8988T (cell line): ENCODE results near the gene LYZ.
"Not testable (repeated sequence)": the region's sequence is repeated elsewhere in the genome, so short reads cannot be mapped to it uniquely, and the experiment has no call there.

Experiments used
- DNase-seq: peaks from one replicate; pipeline ENCODE4 v3.0.0; 2011

Gene LYZ

GRCh38 chr12:69348162-69348938 lies at the start of gene LYZ:
TSS of gene LYZ (plus strand) at chr12:69348381. CDS start at chr12:69348409, 28 bp downstream.
- DNase-seq, result no peak

DNA sequence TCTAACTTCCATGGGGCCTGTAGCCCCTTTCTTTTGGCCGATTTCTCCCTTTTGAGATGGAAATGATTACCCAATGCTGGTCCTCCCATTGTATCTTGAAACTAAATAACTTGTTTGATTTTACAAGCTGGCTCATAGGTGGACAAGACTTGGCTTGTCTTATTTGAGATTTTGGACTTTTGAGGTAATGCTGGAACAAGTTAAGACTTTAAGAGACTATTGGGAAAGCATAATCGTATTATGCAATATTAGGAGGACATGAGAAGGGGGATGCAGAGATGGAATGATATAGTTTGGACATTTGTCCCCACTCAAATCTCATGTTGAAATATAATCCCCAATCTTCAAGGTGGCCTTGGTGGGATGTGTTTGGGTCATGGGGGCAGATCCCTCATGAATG lies 49.2 kb upstream of the LYZ start:
- DNase-seq, result no peak

GRCh38 chr12:69304284-69304683 lies 43.9 kb upstream of the LYZ start:
- no peak for DNase-seq

DNA sequence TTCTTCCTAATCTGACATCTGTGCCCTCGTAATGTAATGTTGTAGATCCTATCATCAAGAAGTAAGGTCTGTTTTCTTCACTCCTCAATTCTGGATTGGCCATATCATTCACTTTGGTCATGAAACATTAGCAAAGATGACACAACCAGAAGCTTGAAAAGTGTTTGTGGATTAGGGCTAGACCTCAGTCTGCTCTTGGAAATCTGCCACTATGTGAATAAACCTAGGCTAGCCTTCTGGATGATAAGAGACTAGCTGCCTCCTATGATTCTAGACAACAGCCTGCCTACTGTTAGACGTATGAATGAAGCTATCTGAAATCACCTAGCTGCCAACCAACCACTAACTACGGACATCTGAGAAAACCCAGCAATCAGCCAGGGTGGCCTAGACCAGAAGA lies 38.7 kb upstream of the LYZ start:
- DNase-seq, result no peak

- no peak for DNase-seq
Measured at GRCh38 chr12:69313209-69313608, 35.0 kb upstream of the LYZ start.

DNA sequence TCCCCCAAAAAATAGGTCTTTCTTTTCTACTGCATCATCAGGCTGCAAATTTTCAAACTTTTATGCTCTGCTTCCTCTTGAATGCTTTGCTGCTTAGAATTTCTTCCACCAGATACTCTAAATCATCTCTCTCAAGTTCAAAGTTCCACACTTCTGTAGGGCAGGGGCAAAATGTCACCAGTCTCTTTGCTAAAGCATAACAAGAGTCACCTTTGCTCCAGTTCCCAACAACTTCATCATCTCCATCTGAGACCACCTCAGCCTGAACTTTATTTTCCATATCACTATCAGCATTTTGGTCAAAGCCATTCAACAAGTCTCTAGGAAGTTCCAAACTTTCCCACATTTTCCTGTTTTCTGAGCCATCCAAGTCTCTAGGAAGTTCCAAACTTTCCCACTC lies 31.4 kb upstream of the LYZ start:
- not testable (repeated sequence) for DNase-seq

DNA sequence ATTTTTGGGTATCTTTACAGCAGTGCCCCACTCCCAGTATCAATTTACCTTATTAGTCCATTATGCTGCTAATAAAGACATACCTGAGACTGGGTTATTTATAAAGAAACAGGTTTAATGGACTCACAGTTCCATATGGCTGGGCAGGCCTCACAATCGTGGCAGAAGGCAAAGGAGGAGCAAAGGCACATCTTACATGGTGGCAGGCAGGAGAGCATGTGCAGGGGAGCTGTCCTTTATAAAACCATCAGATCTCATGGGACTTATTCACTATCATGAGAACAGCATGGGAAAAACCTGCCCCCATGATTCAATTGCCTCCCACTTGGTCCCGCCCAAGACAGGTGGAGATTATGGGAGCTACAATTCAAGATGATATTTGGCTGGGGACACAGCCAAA lies 30.9 kb upstream of the LYZ start:
- not testable (repeated sequence) for DNase-seq

- no peak for DNase-seq
Measured at GRCh38 chr12:69318225-69318624, 30.0 kb upstream of the LYZ start.

DNA sequence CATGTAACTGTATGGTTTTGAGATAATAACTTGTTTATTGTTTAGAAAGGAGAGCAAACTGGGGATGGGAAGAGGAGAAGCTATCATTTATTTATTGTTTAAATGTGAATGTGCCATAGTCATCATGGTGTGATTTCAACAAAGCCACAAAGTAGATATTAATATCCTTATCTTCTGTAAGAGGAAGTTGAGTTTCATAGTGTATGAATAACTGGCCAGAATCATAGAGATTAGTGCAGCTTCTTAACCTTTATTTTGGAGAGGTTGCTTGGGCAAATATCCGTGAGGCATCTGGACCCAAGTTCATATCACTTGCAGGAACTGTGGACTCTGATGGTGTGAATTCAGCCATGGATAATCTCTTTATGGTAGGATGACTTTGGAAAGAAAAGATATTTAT lies 26.8 kb upstream of the LYZ start:
- DNase-seq, result no peak

GRCh38 chr12:69324797-69325466 lies 23.2 kb upstream of the LYZ start:
- DNase-seq, result no peak

GRCh38 chr12:69328426-69328825 lies 19.8 kb upstream of the LYZ start:
- DNase-seq, result no peak

- no peak for DNase-seq
Measured at GRCh38 chr12:69329669-69330428, 18.3 kb upstream of the LYZ start.

DNA sequence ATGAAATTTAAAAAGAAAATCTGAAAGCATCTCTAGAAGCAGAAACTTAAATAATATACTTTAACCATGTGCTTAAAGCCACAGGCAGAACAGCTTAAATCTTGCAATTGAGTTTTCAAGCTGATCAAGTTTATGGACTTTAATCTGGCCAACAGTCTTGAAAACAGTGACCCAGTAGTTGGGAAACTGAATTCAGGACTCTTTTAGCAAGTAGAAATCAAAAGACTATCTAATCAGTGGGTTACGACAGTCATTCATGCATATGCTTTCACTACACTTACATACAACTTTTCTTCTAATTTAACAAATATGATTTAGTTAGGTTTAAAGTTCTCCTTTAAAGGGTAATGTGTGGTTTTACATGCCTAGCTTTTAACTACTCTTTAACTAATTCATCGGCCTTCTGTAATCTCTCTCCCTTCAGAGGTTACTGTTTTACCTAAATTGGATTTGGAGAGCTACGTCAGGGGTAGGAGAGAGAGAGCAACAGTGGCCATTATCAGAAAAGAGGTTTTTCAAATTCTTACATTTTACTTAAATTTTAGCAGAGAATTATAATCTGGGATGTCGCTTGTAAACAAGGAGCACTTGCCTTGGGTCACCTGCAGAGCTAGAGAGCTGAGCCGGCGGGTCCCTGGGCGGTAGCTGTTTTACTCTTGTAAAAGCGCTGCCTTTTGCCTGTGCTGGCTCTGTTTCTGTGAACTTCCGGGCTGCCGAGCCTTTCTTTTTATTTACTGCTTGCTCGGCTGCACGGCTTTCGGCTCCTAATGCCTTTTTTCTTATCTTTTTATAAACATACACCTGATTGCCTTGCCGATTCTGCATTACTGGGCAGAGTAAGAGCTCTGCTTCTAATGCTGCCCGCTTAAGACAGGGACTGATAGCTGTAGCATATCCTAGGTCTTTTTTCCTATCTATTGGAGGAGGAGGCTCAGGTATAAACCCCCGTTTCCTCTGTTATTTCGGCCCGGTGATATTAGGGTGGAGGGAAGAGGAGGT lies 17.4 kb upstream of the LYZ start:
- no peak for DNase-seq

- DNase-seq, result no peak
Measured at GRCh38 chr12:69331519-69331908, 16.7 kb upstream of the LYZ start.

DNA sequence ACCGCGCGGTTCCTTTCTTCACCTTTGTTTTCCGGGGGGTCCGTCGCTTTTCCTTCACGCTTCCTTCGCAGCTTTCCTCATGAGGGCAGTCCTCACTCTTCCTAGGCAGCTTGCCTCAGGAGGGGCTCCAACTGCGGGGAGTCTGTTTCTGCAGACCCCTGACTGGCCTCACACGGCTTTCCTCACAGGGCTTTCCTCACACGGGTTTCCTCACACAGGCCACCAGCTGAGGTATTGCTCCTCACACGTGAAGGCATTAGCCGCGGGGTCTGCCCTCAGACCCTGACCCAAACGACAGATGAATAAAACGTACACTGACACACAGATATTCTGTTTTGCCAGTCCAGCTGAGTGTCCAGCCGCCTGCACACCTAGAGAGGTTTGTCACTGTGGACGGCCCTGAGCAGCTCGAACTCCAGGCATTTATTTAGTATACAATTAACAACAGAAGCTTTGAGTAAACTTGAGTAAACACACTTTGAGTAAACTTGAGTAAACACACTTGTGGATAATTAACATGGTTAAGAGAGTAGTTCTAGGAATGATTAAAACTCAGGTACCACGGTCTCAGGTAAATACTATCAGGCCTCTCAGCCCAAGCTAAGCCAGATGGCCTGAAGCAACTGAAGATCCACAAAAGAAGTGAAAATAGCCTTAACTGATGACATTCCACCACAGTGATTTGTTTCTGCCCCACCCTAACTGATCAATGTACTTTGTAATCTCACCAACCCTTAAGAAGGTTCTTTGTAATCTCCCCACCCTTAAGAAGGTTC lies 16.1 kb upstream of the LYZ start:
- no peak for DNase-seq

DNA sequence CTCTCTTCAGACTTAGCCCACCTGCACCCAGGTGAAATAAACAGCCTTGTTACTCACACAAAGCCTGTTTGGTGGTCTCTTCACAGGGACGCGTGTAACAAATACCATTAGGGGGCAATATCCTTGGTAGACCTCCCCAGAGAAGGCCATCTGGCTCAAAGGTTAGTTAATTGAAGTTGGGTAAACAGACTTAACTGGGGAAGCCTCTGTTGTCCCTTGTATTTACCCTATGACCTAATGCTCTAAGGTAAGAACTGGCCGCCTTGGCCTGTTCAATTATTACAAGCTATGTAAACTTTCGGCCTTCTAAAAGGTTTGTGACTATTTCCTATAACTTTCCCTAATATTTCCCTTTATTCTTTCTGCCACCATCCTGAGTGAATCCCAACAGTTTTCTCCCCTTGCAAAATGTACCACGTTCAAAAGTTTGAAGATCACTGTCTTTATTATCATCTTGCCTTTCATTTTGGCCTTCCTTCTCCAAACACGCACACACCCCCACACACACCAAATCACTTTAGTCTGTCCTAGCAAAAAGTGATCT lies 15.3 kb upstream of the LYZ start:
- no peak for DNase-seq

GRCh38 chr12:69334158-69334557 lies 14.0 kb upstream of the LYZ start:
- DNase-seq, result no peak

DNA sequence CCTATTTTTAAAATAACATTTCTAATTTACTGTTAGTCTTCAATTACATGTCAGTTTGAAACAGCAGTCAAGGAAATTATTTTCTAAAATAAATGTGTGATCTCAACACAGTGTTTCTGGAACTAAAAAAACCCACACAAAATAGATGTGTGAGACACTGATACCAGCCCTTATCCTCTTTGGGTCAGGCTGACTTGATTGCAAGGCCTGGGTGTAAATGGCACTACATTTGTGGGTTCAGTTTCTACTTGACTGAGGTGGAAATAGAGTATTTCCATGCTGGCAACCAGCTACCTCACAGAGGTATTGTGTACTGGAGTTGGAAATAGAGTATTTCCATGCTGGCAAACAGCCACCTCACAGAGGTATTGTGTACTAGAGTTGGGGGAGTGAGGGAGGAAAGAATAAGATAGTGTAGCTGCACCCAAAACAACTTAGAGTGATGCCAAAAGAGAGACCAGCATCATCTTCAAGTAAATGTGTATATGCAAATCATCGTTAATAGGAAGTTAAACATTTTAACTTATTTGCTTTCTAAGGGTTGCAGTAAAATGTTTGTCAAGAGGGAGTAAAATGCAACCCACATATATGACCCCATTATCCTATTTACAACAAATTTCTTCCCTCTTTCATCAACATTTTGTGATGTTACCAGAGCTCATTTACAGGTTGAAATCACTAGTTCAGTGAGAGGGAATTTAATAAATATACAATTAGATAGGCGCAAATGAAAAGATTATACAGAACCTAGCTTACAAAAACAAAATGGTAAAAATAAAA lies 10.7 kb upstream of the LYZ start:
- no peak for DNase-seq

- no peak for DNase-seq
Measured at GRCh38 chr12:69338120-69338859, 9.9 kb upstream of the LYZ start.

DNA sequence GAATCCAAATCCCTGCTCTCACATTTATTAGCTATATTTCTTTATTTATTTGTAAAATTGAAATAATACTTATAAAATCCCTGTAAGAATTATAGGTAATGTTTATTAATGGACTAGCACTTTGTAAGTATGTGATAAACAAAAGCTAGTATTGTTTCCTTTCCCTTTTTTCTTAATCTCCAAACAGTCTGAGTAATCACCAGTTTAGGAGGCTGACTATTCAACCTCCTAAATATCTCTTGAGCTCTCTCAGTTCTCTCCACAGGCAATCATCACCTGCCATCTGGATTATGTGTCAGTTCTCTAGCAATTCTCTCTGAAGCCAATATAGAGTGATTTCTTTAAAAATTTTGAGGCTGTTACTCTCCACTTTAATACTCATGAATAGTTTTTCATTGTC lies 9.2 kb upstream of the LYZ start:
- no peak for DNase-seq
